Activated CD8-positive, alpha-beta T cell treated with anti-CD3 and anti-CD28 coated beads for 36 hours (primary cell): Measurements from ENCODE around the gene GPC6. TPM values are rescaled to one million over a fixed set of nuclear protein-coding genes. Genes with fewer than 3 reads are reported as not detected.
"Not testable (repeated sequence)": the region's sequence is repeated elsewhere in the genome, so short reads cannot be mapped to it uniquely, and the experiment has no call there.

ENCODE experiments used
- ATAC-seq: fragments of 200-7000 bp; cut with Tn5 transposase; one replicate; pipeline ENCODE4 v1.10.0; 2021; ENCODE audit warnings: mild to moderate bottlenecking, moderate library complexity
- CTCF ChIA-PET: fragments of 350-600 bp; sonication (Branson Sonifier 250); formaldehyde crosslinking; loops from one replicate; lab custom pipeline; 2021; ENCODE audit warnings: antibody characterized with exemption; lab: Charles Lee
- POLR2A ChIA-PET: fragments of 350-600 bp; sonication (Branson Sonifier 250); formaldehyde crosslinking; loops from one replicate; lab custom pipeline; 2021; ENCODE audit warnings: antibody characterized with exemption; lab: Charles Lee
- DNase-seq: peaks from one replicate; pipeline ENCODE4 v3.0.0-alpha.2; 2020
- H3K27ac Mint-ChIP-seq: one replicate; pipeline ENCODE4 v1.8.0; 2021; ENCODE audit warnings: mild to moderate bottlenecking, mixed read lengths
- H3K27me3 Mint-ChIP-seq: one replicate; pipeline ENCODE4 v1.8.0; 2021; ENCODE audit warnings: mixed read lengths
- H3K36me3 Mint-ChIP-seq: one replicate; pipeline ENCODE4 v1.8.0; 2021; ENCODE audit warnings: low read depth, mixed read lengths
- H3K4me1 Mint-ChIP-seq: one replicate; pipeline ENCODE4 v1.8.0; 2021; ENCODE audit warnings: low read depth, mixed read lengths
- H3K4me3 Mint-ChIP-seq: one replicate; pipeline ENCODE4 v1.8.0; 2021; ENCODE audit warnings: mild to moderate bottlenecking, moderate library complexity, mixed read lengths
- H3K9me3 Mint-ChIP-seq: one replicate; pipeline ENCODE4 v1.8.0; 2021; ENCODE audit warnings: mixed read lengths
- intact Hi-C: fragments of 100-400 bp; cut with micrococcal nuclease; formaldehyde crosslinking; loops from one replicate; pipeline ENCODE4 v1.10.0; 2022
- total RNA-seq, 2 experiments: library from RNA; stranded (reverse); gene quantifications; one replicate each; pipeline ENCODE4 v1.2.3, GENCODE V29; 2021
- TF ChIP-seq, protein P1 (sequence below): fragments of 200-600 bp; IDR thresholded peaks from one replicate; pipeline ENCODE4 v1.8.0; 2022; ENCODE audit warnings: antibody characterized with exemption, mild to moderate bottlenecking

The GPC6 gene
- total RNA-seq, 2 experiments from 2014 or later: not detected

DNA sequence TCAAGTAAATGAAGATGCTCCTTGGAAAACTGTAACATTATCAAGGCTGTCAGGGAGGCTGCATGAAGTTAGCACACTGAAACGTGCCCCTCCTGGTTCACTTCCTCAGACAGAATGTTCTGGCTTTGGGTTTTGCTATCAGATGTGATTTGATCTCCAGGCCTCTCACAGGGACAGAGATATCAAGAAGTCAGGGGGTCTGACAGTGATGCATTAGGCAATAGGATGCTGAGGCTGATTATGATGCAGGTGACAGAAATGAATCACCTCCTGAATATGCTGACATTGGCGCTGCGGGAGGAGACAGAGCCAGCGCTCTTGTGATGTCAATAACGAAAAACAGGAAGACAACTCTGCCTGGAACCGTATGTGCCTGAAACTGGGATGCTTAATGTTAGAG is 974.4 kb downstream of the GPC6 start:
- ChIA-PET POLR2A (no interaction called here), CTCF (no interaction called here)
- no peak for ATAC-seq
- Mint-ChIP-seq H3K4me1 (no peaks in the 10 kb centered on the region), H3K27ac (no peak overlapping the region), H3K4me3 (no peak overlapping the region), H3K36me3 (no peaks in the 10 kb centered on the region), H3K9me3 (no peaks in the 10 kb centered on the region), H3K27me3 (peaks cover 7% of the 10 kb centered on the region)
- DNase-seq: no peak
- TF ChIP-seq, protein P1, sequence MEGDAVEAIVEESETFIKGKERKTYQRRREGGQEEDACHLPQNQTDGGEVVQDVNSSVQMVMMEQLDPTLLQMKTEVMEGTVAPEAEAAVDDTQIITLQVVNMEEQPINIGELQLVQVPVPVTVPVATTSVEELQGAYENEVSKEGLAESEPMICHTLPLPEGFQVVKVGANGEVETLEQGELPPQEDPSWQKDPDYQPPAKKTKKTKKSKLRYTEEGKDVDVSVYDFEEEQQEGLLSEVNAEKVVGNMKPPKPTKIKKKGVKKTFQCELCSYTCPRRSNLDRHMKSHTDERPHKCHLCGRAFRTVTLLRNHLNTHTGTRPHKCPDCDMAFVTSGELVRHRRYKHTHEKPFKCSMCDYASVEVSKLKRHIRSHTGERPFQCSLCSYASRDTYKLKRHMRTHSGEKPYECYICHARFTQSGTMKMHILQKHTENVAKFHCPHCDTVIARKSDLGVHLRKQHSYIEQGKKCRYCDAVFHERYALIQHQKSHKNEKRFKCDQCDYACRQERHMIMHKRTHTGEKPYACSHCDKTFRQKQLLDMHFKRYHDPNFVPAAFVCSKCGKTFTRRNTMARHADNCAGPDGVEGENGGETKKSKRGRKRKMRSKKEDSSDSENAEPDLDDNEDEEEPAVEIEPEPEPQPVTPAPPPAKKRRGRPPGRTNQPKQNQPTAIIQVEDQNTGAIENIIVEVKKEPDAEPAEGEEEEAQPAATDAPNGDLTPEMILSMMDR: no peak
- intact Hi-C loops: no loop called here

DNA sequence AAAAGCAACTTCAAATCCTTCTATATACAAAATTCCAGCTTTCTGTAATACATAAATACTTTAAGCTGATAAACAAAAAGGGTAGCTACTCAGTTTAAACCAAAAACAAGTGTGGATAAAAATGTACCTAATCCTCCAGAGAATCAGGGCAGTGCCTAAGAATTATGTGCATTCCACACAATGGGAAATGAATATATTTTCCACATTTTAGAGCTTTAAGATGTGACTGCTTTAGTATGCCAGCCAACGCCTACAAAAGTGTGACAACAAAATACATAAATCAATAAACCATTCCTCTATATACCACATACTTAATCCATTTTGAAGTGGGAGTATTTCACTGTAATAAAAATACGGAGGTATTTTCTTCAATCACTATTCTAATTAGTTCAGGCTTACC is 977.6 kb downstream of the GPC6 start:
- H3K27me3 Mint-ChIP-seq: no peaks in the 10 kb centered on the region
- H3K9me3 Mint-ChIP-seq: no peaks in the 10 kb centered on the region
- no peaks in the 10 kb centered on the region for H3K4me1 Mint-ChIP-seq
- intact Hi-C loops: no loop called here
- DNase-seq (no peak), ATAC-seq (no peak)
- CTCF ChIA-PET: no interaction called here
- POLR2A ChIA-PET: no interaction called here
- H3K4me3 Mint-ChIP-seq: no peak overlapping the region
- TF ChIP-seq, protein P1: no peak
- no peak overlapping the region for H3K27ac Mint-ChIP-seq
- no peaks in the 10 kb centered on the region for H3K36me3 Mint-ChIP-seq

DNA sequence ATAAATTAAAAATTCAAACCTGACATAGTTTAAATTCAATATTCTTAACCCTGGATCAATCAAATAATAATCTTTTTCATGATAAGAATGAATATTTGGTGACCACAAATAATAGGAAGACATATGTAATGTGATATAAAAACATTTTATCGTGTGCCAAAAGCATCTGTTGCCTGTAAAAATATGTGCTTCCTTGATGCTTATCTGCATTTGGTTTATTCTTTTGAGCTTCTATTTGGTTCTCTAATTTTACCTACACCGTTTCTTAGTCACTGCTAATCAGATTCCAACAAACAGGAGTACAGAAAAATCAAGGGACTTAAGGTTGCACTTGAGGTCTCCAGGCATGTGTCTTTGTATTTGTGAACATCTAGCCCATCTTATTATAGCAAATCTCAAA is 978.3 kb downstream of the GPC6 start:
- Mint-ChIP-seq H3K4me1 (no peaks in the 10 kb centered on the region), H3K9me3 (no peaks in the 10 kb centered on the region), H3K4me3 (no peak overlapping the region), H3K27me3 (no peaks in the 10 kb centered on the region), H3K27ac (no peak overlapping the region), H3K36me3 (no peaks in the 10 kb centered on the region)
- POLR2A ChIA-PET: no interaction called here
- CTCF ChIA-PET: no interaction called here
- intact Hi-C loops: no loop called here
- DNase-seq: no peak
- ATAC-seq: no peak
- TF ChIP-seq, protein P1: no peak

DNA sequence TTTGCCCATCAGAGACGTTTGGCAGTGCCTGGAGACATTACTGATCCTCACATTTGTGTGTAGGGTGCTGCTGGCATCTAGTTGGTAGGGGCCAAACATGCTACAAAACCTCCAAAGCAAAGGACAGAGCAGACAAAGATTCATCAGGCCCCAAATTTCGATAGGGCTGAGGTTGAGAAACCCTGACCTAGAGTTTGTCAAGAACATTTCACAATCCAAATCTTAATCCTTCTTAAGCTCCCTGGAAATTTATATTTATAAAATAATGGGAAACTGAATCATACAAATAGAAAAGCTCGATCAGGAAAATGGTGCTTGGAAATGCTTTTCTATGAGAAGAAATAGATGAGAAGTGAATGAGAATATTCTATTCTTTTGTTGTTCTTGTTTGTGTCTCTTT is 979.3 kb downstream of the GPC6 start:
- DNase-seq (no peak), ATAC-seq (no peak)
- Mint-ChIP-seq H3K4me3 (no peak overlapping the region), H3K9me3 (no peaks in the 10 kb centered on the region), H3K27me3 (no peaks in the 10 kb centered on the region), H3K27ac (no peak overlapping the region), H3K4me1 (peaks cover 2% of the 10 kb centered on the region), H3K36me3 (no peaks in the 10 kb centered on the region)
- intact Hi-C loops: no loop called here
- ChIA-PET POLR2A (no interaction called here), CTCF (interaction anchor here (0.7 kb wide), 1 partner anchor 33 kb away, joined by 3 read pairs; no protein-coding TSS in a partner anchor)
- TF ChIP-seq, protein P1: no peak

DNA sequence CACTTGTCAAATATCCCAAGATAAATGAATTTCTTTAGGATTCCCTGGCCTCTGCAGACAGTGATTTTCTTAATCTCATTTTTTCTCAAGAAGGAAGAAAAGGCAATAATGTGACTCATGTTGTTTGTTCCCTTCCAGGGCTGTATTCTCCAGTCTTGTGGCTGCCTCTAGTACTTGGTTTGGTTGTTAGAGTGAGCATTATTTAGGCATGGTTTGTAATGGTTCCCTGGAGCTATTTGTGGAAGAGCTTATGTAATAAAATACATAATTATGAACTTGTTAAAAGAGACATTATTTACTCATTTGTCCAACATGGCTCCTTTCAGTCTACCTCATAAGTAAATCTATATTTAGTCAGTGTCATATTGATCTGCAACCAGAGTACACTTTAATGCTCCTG is 982.5 kb downstream of the GPC6 start:
- DNase-seq: no peak
- Mint-ChIP-seq H3K4me1 (peaks cover 4% of the 10 kb centered on the region), H3K27ac (no peak overlapping the region), H3K27me3 (no peaks in the 10 kb centered on the region), H3K36me3 (no peaks in the 10 kb centered on the region), H3K4me3 (no peak overlapping the region), H3K9me3 (no peaks in the 10 kb centered on the region)
- POLR2A ChIA-PET: interaction anchor here (0.6 kb wide), 1 partner anchor 900 kb away, joined by 3 read pairs; no protein-coding TSS in a partner anchor
- CTCF ChIA-PET: no interaction called here
- ATAC-seq: no peak
- intact Hi-C loops: no loop called here
- TF ChIP-seq, protein P1: no peak

DNA sequence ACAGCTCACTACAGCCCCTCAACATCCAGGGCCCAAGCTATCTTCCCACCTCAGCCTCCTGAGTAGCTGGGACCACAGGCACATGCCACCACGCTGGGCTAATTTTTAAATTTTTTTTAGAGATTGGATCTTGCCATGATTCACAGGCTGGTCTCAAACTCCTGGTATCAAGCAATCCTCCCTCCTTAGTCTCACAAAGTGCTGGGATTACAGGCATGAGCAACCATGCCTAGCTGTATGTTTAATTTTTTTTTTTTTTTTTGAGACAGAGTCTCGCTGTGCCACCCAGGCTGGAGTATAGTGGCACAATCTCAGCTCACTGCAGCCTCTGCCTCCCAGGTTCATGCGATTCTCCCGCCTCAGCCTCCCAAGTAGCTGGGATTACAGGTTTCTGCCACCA is 983.3 kb downstream of the GPC6 start:
- H3K36me3 Mint-ChIP-seq, H3K4me1 Mint-ChIP-seq, H3K27me3 Mint-ChIP-seq, ATAC-seq, intact Hi-C loops, DNase-seq, CTCF ChIA-PET, H3K4me3 Mint-ChIP-seq, H3K27ac Mint-ChIP-seq, H3K9me3 Mint-ChIP-seq: not testable (repeated sequence)
- POLR2A ChIA-PET: interaction anchor here (0.6 kb wide), 1 partner anchor 419 kb away, joined by 3 read pairs; no protein-coding TSS in a partner anchor
